Retina (tissue), 1 donor: ENCODE results near the gene CFTR.
"Not testable (repeated sequence)": the region's sequence is repeated elsewhere in the genome, so short reads cannot be mapped to it uniquely, and the experiment has no call there.

Source experiments
- DNase-seq: peaks from one replicate; pipeline ENCODE4 v3.0.0-alpha.2; 2016

Gene CFTR

GRCh38 chr7:117479225-117480054, at the start of gene CFTR:
CFTR (plus strand) TSS chr7:117480025; CDS start chr7:117480095, 70 bp downstream.
- DNase-seq: peak; percentile 71

- DNase-seq: no peak
Observed at GRCh38 chr7:117435475-117436043, 44.3 kb upstream of the CFTR start.

DNA sequence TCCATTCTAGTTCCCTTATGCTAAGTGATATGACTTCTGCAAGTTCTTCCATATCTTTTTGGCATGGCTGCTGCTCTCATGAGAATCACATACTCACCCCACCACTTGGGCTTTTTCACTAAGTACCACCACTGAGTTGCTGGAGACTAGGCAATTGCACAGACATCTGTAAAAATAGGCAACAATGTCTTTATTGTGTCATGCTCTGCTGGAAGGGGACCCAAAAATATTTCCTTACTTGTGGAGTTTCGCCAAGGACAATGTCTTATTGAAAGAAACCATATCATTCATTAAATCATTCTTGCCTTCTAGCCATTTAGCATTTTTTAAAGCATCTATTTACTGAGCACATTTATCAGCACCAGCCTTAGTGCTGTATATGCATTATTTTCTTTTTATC, 35.2 kb upstream of the CFTR start:
- DNase-seq: no peak

DNA sequence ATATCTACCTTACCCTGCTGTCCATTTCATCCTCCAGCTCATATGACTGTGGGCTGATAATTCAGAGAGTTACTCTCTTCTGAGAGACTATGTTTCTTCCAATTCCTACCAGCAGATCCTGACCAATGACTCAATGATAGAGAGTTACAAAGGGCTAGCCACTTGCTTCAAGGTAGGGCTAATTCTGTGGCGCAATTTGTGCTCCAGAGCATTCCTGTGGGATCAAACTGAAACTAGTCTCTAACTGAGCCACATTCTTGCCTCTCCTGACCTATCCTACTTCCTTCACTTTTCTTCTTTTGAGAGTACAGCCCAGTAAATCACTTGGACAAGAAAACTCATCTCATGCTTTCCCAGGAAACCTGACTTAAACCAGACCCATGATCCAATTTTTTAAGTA, 34.6 kb upstream of the CFTR start:
- no peak for DNase-seq

- no peak for DNase-seq
Observed at GRCh38 chr7:117446220-117446815, 33.5 kb upstream of the CFTR start.

- DNase-seq: no peak
Observed at GRCh38 chr7:117448655-117449054, 31.2 kb upstream of the CFTR start.

DNA sequence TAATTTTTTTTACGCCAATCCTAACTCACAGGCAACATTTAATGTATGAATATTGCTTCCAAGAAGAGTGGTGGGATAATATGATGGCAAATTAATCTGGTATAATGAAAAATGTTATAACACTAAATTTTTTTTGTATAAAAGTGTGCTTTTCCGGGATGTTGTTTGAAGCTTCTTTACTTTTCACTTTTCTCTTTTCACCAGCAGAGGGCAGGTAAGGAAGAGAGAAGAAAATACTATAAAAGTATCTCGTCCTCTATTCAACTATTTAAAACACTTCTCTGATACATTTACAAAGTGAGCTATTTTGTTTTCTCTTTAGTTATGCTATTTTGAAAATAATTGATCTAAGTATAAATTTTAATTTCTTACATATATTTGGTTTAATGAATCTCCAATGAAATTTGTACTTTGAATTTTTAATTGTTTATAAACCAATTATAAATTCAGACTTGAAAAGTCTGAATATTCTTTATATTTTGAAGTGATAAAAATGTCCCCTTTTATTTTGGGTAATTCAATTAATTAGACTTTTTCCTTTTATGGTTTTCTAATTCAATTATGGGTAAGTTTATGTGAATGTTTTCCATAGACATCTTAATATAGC, 20.7 kb upstream of the CFTR start:
- DNase-seq: no peak

- DNase-seq: no peak
Observed at GRCh38 chr7:117459735-117460134, 20.1 kb upstream of the CFTR start.

- DNase-seq: not testable (repeated sequence)
Observed at GRCh38 chr7:117460815-117461214, 19.0 kb upstream of the CFTR start.

DNA sequence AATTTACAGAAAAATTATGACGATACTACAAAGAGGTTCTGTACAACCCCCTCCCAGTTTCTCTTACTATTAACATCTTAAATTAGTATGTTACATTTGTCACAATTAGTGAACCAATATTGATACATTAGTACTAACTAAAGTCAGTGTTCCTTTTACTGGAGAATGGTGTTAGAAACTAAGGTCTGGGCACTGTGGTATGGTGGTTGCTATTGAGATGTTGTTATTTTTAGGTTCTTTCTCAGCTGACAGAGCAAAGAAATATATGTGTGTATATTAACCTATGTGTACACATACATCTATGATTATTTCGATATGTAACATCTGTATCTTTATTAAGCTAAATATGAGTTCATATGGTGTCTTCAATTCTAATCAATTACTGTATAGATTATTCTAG, 11.7 kb upstream of the CFTR start:
- DNase-seq: no peak

- no peak for DNase-seq
Observed at GRCh38 chr7:117470777-117471176, 9.0 kb upstream of the CFTR start.

DNA sequence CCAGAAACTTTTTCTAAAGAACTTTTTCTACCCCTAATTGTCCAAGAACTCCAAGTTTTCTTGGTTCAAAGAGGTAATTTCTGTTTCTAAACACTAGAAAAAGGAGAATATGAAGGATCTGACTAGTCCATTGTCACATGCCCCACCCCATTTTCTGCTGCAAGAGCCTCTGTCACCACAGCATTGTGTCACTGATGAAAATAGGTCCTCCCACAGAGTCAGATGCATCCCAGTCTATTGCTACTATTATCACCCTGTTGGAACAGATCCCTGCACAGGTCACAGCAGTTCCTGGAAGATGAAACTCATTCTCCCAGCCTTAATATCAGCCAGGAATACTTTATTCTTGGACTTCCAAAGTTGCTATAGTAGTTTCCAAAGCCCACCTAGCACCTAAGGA, 7.5 kb upstream of the CFTR start:
- DNase-seq: no peak

GRCh38 chr7:117476557-117477215, 3.1 kb upstream of the CFTR start:
- no peak for DNase-seq

- DNase-seq: no peak
Observed at GRCh38 chr7:117478836-117479224, 995 bp upstream of the CFTR start.

- DNase-seq: no peak
Observed at GRCh38 chr7:117480055-117480362, 184 bp downstream of the CFTR start.

GRCh38 chr7:117480978-117481377, 1.2 kb downstream of the CFTR start:
- DNase-seq: no peak

- DNase-seq: no peak
Observed at GRCh38 chr7:117485118-117485620, 5.3 kb downstream of the CFTR start.

GRCh38 chr7:117489016-117489415, 9.2 kb downstream of the CFTR start:
- DNase-seq: no peak

- DNase-seq: no peak
Observed at GRCh38 chr7:117489430-117489829, 9.6 kb downstream of the CFTR start.

DNA sequence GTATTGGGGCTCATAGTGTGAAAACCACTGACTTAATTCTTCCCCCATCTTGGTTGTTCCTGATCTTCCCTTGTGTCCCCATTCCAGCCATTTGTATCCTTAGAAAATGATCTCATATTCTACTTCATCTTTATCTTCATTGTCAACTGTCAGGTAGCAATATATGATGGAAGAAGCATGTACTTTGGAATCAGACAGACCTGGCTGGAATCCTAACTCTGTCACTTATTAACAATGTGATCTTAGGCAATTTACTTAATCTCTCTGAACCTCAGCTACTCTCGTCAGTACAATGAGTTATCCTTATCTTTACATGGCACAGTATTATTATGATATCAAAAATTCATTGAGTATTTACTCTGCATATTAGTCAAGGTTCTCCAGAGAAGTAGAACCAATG, 10.1 kb downstream of the CFTR start:
- DNase-seq: no peak

GRCh38 chr7:117492649-117493048, 12.8 kb downstream of the CFTR start:
- DNase-seq: no peak

DNA sequence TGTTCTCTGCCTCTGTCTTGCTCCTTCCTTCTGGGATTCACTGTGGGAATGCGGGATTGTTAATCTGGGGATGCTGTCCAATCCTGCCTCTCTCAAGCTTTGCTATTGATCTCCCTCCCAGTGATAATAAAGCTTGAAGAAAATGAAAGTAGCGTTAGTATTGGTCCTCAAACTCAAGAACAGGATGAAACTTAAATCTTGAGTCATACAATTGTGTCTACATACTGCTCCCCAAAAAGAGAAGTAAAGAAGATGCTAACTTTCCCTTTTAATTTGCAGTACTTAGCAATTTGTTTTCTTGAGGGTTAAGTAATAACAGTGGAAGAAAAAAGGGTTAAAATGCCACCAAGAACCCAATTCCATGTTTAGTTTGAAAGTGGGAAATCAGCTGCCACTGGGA, 13.6 kb downstream of the CFTR start:
- no peak for DNase-seq

GRCh38 chr7:117495308-117495707, 15.5 kb downstream of the CFTR start:
- DNase-seq: no peak
